Measurements from ENCODE around the gene OPCML. TPM values are rescaled to one million over a fixed set of nuclear protein-coding genes. Genes with fewer than 3 reads are reported as not detected.

Gene OPCML
- total and polyA plus RNA-seq, 2 donors (not counting 1 experiment from before 2014, with no cell fraction given), result 0.99 to 2.8 TPM

GRCh38 chr11:133070021-133070713, 462.1 kb downstream of the OPCML start:
- Histone ChIP-seq H3K79me2 (ENCODE audit: control insufficient read depth, insufficient read depth, low read length) (no peaks in the 10 kb centered on the region), H2AFZ (ENCODE audit: low read length) (no peak overlapping the region), H3K27ac (ENCODE audit: insufficient read depth, low read length) (no peak overlapping the region), H3K9ac (ENCODE audit: insufficient read depth, low read length) (no peak overlapping the region), H3K4me3 (replicated peaks in 1 of 4; ENCODE audit: control extremely low read depth in 1 of 4, insufficient read depth in 1 of 4, low read depth in 3 of 4, low read length in 4 of 4) (no peak overlapping the region), H3K4me1 (ENCODE audit: control insufficient read depth, extremely low read depth, insufficient read depth, low read length) (no peaks in the 10 kb centered on the region), H3K9me3 (ENCODE audit: control insufficient read depth, insufficient read depth, low read depth, low read length) (no peaks in the 10 kb centered on the region), H3K36me3 (ENCODE audit: control insufficient read depth, insufficient read depth, low read length) (no peaks in the 10 kb centered on the region), H3K4me2 (ENCODE audit: extremely low read depth, insufficient read depth, low read length) (no peak overlapping the region), H3K27me3 (ENCODE audit: control insufficient read depth, insufficient read depth, low read length) (no peaks in the 10 kb centered on the region), H4K20me1 (ENCODE audit: control insufficient read depth, extremely low read depth, insufficient read depth, low read length) (no peaks in the 10 kb centered on the region)
- TF ChIP-seq EZH2 (IDR thresholded peaks at IDR 0.05; ENCODE audit: low read length, missing control alignments) (no peak), CTCF (conservative IDR thresholded peaks at IDR 0.05 in 1 of 2, IDR thresholded peaks at IDR 0.05 in 1 of 2; ENCODE audit: low read depth in 1 of 2, low read length in 2 of 2) (no peak)
- DNase-seq (ENCODE audit: low read depth in 2 of 2), result no peak

GRCh38 chr11:133065847-133066485, 466.3 kb downstream of the OPCML start:
- H3K4me2 ChIP-seq (ENCODE audit: extremely low read depth, insufficient read depth, low read length), result no peak overlapping the region
- H3K9me3 ChIP-seq (ENCODE audit: control insufficient read depth, insufficient read depth, low read depth, low read length), result no peaks in the 10 kb centered on the region
- no peak overlapping the region for H3K9ac ChIP-seq (ENCODE audit: insufficient read depth, low read length)
- no peaks in the 10 kb centered on the region for H3K36me3 ChIP-seq (ENCODE audit: control insufficient read depth, insufficient read depth, low read length)
- no peaks in the 10 kb centered on the region for H3K4me1 ChIP-seq (ENCODE audit: control insufficient read depth, extremely low read depth, insufficient read depth, low read length)
- H2AFZ ChIP-seq (ENCODE audit: low read length), result no peak overlapping the region
- TF ChIP-seq CTCF (conservative IDR thresholded peaks at IDR 0.05 in 1 of 2, IDR thresholded peaks at IDR 0.05 in 1 of 2; ENCODE audit: low read depth in 1 of 2, low read length in 2 of 2) (no peak), EZH2 (IDR thresholded peaks at IDR 0.05; ENCODE audit: low read length, missing control alignments) (no peak)
- no peaks in the 10 kb centered on the region for H4K20me1 ChIP-seq (ENCODE audit: control insufficient read depth, extremely low read depth, insufficient read depth, low read length)
- no peaks in the 10 kb centered on the region for H3K79me2 ChIP-seq (ENCODE audit: control insufficient read depth, insufficient read depth, low read length)
- DNase-seq (ENCODE audit: low read depth in 2 of 2), result peak in 1 of 2 donors; percentile 55
- H3K27ac ChIP-seq (ENCODE audit: insufficient read depth, low read length), result no peak overlapping the region
- H3K27me3 ChIP-seq (ENCODE audit: control insufficient read depth, insufficient read depth, low read length), result no peaks in the 10 kb centered on the region
- no peak overlapping the region for H3K4me3 ChIP-seq (replicated peaks in 1 of 4; ENCODE audit: control extremely low read depth in 1 of 4, insufficient read depth in 1 of 4, low read depth in 3 of 4, low read length in 4 of 4)

GRCh38 chr11:133064961-133065360, 467.3 kb downstream of the OPCML start:
- Histone ChIP-seq H3K4me3 (replicated peaks in 1 of 4; ENCODE audit: control extremely low read depth in 1 of 4, insufficient read depth in 1 of 4, low read depth in 3 of 4, low read length in 4 of 4) (peak overlapping the region in 2 of 4 experiments; percentile 58 to 63), H3K4me1 (ENCODE audit: control insufficient read depth, extremely low read depth, insufficient read depth, low read length) (no peaks in the 10 kb centered on the region), H4K20me1 (ENCODE audit: control insufficient read depth, extremely low read depth, insufficient read depth, low read length) (no peaks in the 10 kb centered on the region), H3K27ac (ENCODE audit: insufficient read depth, low read length) (no peak overlapping the region), H3K4me2 (ENCODE audit: extremely low read depth, insufficient read depth, low read length) (peak overlapping the region; percentile 62), H3K36me3 (ENCODE audit: control insufficient read depth, insufficient read depth, low read length) (no peaks in the 10 kb centered on the region), H3K27me3 (ENCODE audit: control insufficient read depth, insufficient read depth, low read length) (no peaks in the 10 kb centered on the region), H3K9ac (ENCODE audit: insufficient read depth, low read length) (no peak overlapping the region), H3K9me3 (ENCODE audit: control insufficient read depth, insufficient read depth, low read depth, low read length) (no peaks in the 10 kb centered on the region), H3K79me2 (ENCODE audit: control insufficient read depth, insufficient read depth, low read length) (no peaks in the 10 kb centered on the region), H2AFZ (ENCODE audit: low read length) (peak overlapping the region; percentile 90)
- TF ChIP-seq EZH2 (IDR thresholded peaks at IDR 0.05; ENCODE audit: low read length, missing control alignments), result no peak
- no peak for TF ChIP-seq CTCF (conservative IDR thresholded peaks at IDR 0.05 in 1 of 2, IDR thresholded peaks at IDR 0.05 in 1 of 2; ENCODE audit: low read depth in 1 of 2, low read length in 2 of 2)
- no peak for DNase-seq (ENCODE audit: low read depth in 2 of 2)
